Astrocyte (in vitro differentiated cells and primary cell): ENCODE data around the gene UNKL. TPM values are rescaled to one million over a fixed set of nuclear protein-coding genes. Genes with fewer than 3 reads are reported as not detected.

Experiments
- DNase-seq: peaks from one replicate; pipeline ENCODE4 v3.0.0-alpha.2; 2010; ENCODE audit warnings: low read depth
- FAIRE-seq: peaks from 2 replicates; lab custom pipeline; 2011; peaks lifted over from hg19 to GRCh38; lab: Jason Lieb, UNC
- H2AFZ ChIP-seq: 2 replicates; pipeline ENCODE4 v1.6.0; 2012; ENCODE audit warnings: low read depth, low read length, inconsistent platforms
- H3K27ac ChIP-seq: 2 replicates; pipeline ENCODE4 v1.5.1; 2011; ENCODE audit warnings: low read depth, low read length, inconsistent platforms
- H3K27me3 ChIP-seq: 2 replicates; pipeline ENCODE4 v1.6.0; 2011; ENCODE audit warnings: low read length, inconsistent platforms; ENCODE audit not compliant: insufficient read depth
- H3K36me3 ChIP-seq: 2 replicates; pipeline ENCODE4 v1.5.1; 2011; ENCODE audit warnings: low read length, inconsistent platforms; ENCODE audit not compliant: insufficient read depth
- H3K4me1 ChIP-seq: 2 replicates; pipeline ENCODE4 v1.5.1; 2011; ENCODE audit warnings: low read length, inconsistent platforms; ENCODE audit not compliant: insufficient read depth
- H3K4me2 ChIP-seq: 2 replicates; pipeline ENCODE4 v1.6.0; 2012; ENCODE audit warnings: low read length, inconsistent platforms
- H3K4me3 ChIP-seq: 2 replicates; pipeline ENCODE4 v1.5.1; 2011; ENCODE audit warnings: low read depth, mild to moderate bottlenecking, low read length, inconsistent platforms; ENCODE audit not compliant: insufficient read depth
- H3K79me2 ChIP-seq: 2 replicates; pipeline ENCODE4 v1.6.0; 2012; ENCODE audit warnings: mild to moderate bottlenecking, low read length, inconsistent platforms; ENCODE audit not compliant: insufficient read depth
- H3K9ac ChIP-seq: 2 replicates; pipeline ENCODE4 v1.6.0; 2012; ENCODE audit warnings: mild to moderate bottlenecking, low read length, inconsistent platforms
- H3K9me3 ChIP-seq: 2 replicates; pipeline ENCODE4 v1.5.1; 2012; ENCODE audit warnings: low read depth, mild to moderate bottlenecking, low read length, inconsistent platforms; ENCODE audit not compliant: insufficient read depth
- H4K20me1 ChIP-seq: 2 replicates; pipeline ENCODE4 v1.6.0; 2012; ENCODE audit warnings: low read length, inconsistent platforms; ENCODE audit not compliant: insufficient read depth
- H3K27ac Mint-ChIP-seq: one replicate; pipeline ENCODE4 v1.8.0; 2021; ENCODE audit warnings: mild to moderate bottlenecking, mixed read lengths; ENCODE audit not compliant: unreplicated experiment
- H3K27me3 Mint-ChIP-seq: one replicate; pipeline ENCODE4 v1.8.0; 2021; ENCODE audit warnings: low read depth, mixed read lengths; ENCODE audit not compliant: unreplicated experiment
- H3K36me3 Mint-ChIP-seq: one replicate; pipeline ENCODE4 v1.8.0; 2021; ENCODE audit warnings: low read depth, mixed read lengths; ENCODE audit not compliant: unreplicated experiment
- H3K4me1 Mint-ChIP-seq: one replicate; pipeline ENCODE4 v1.8.0; 2021; ENCODE audit warnings: low read depth, mixed read lengths; ENCODE audit not compliant: unreplicated experiment
- H3K4me3 Mint-ChIP-seq: one replicate; pipeline ENCODE4 v1.8.0; 2021; ENCODE audit warnings: mild to moderate bottlenecking, moderate library complexity, mixed read lengths; ENCODE audit not compliant: unreplicated experiment
- H3K9me3 Mint-ChIP-seq: one replicate; pipeline ENCODE4 v1.8.0; 2021; ENCODE audit warnings: mild to moderate bottlenecking, mixed read lengths; ENCODE audit not compliant: unreplicated experiment
- EZH2 ChIP-seq: IDR thresholded peaks from 2 replicates; pipeline ENCODE4 v1.6.1; 2012; ENCODE audit warnings: mild to moderate bottlenecking, low read length, inconsistent platforms; ENCODE audit not compliant: insufficient read depth
- total RNA-seq: library from RNA; stranded (reverse); gene quantifications from 2 replicates; pipeline ENCODE4 v1.2.1, GENCODE V29; 2021
- TF ChIP-seq, protein P1 (sequence below): IDR thresholded peaks from 2 replicates; pipeline ENCODE4 v1.5.1; 2011; ENCODE audit warnings: low read depth, mild to moderate bottlenecking, inconsistent platforms, low read length, moderate library complexity; ENCODE audit not compliant: insufficient read depth

UNKL gene
- total RNA-seq, 1 donor from 2014 or later = 10.7 TPM

DNA sequence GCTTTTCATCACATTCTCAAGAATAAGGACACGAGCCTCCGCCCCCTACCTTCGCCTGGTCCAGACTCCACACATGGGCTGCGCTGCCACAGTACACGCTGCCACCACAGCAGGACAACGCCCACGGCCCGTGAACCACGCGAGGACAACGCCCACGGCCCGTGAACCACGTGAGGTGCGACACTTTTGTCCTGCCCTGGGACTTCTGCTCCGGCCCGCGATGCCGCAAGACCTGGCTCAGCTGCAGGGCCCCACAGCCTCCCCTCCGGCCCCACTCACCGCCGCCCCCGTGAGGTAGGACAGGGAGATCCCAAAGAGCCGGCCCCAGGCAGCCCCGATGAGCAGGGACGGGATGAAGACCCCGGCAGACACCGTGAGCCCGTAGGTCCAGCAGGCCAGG is 35.7 kb upstream of the UNKL start:
- H4K20me1 ChIP-seq = no peaks in the 10 kb centered on the region
- Mint-ChIP-seq H3K4me3 (no peak overlapping the region), H3K36me3 (peaks cover 11% of the 10 kb centered on the region), H3K27ac (no peak overlapping the region), H3K27me3 (no peaks in the 10 kb centered on the region), H3K9me3 (no peaks in the 10 kb centered on the region), H3K4me1 (no peaks in the 10 kb centered on the region)
- H3K4me3 ChIP-seq = no peak overlapping the region
- no peak overlapping the region for H3K9ac ChIP-seq
- H3K4me2 ChIP-seq = no peak overlapping the region
- no peak for FAIRE-seq
- H3K79me2 ChIP-seq = no peaks in the 10 kb centered on the region
- H3K27me3 ChIP-seq = no peaks in the 10 kb centered on the region
- H3K4me1 ChIP-seq = no peaks in the 10 kb centered on the region
- no peak overlapping the region for H3K27ac ChIP-seq
- DNase-seq = no peak
- no peaks in the 10 kb centered on the region for H3K36me3 ChIP-seq
- no peak overlapping the region for H2AFZ ChIP-seq
- H3K9me3 ChIP-seq = no peaks in the 10 kb centered on the region
- no peak for TF ChIP-seq EZH2
- TF ChIP-seq, protein P1, sequence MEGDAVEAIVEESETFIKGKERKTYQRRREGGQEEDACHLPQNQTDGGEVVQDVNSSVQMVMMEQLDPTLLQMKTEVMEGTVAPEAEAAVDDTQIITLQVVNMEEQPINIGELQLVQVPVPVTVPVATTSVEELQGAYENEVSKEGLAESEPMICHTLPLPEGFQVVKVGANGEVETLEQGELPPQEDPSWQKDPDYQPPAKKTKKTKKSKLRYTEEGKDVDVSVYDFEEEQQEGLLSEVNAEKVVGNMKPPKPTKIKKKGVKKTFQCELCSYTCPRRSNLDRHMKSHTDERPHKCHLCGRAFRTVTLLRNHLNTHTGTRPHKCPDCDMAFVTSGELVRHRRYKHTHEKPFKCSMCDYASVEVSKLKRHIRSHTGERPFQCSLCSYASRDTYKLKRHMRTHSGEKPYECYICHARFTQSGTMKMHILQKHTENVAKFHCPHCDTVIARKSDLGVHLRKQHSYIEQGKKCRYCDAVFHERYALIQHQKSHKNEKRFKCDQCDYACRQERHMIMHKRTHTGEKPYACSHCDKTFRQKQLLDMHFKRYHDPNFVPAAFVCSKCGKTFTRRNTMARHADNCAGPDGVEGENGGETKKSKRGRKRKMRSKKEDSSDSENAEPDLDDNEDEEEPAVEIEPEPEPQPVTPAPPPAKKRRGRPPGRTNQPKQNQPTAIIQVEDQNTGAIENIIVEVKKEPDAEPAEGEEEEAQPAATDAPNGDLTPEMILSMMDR = no peak

DNA sequence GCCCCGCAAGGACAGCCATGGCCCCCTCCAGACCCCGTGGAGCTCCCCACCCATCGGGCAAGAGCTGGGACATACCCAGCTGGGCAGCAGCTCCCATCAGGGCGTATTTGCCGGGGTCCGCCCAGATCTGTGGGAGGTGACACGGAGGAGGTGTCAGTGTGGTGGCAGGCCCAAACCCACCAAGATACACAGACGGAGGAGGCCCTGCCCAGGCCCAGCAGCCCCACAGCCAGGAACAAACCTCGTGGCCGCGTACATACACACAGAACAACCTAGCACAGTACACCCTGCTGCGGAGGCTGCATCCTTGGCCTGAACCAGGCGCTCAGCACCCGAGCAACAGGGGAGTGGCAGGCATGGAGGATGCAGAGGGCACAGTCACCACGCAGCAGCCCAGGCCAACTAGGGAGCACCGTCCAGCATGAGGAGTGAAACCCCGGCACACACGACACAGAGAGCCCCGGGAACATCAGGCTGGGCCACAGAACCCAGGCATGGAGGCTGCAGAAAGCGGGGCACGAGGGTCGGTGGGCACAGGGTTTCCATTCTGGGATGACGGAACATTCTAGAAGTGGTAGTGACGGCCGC is 34.8 kb upstream of the UNKL start:
- Histone ChIP-seq H3K36me3 (no peaks in the 10 kb centered on the region), H3K4me2 (no peak overlapping the region), H3K27ac (no peak overlapping the region), H2AFZ (no peak overlapping the region), H3K9ac (no peak overlapping the region), H3K79me2 (no peaks in the 10 kb centered on the region), H4K20me1 (no peaks in the 10 kb centered on the region), H3K4me3 (no peak overlapping the region), H3K4me1 (no peaks in the 10 kb centered on the region), H3K9me3 (no peaks in the 10 kb centered on the region), H3K27me3 (no peaks in the 10 kb centered on the region)
- H3K4me1 Mint-ChIP-seq = no peaks in the 10 kb centered on the region
- H3K9me3 Mint-ChIP-seq = no peaks in the 10 kb centered on the region
- DNase-seq = no peak
- no peak for FAIRE-seq
- no peak overlapping the region for H3K27ac Mint-ChIP-seq
- no peak for TF ChIP-seq EZH2
- TF ChIP-seq, protein P1 = no peak
- H3K4me3 Mint-ChIP-seq = no peak overlapping the region
- no peaks in the 10 kb centered on the region for H3K27me3 Mint-ChIP-seq
- peaks cover 10% of the 10 kb centered on the region for H3K36me3 Mint-ChIP-seq

DNA sequence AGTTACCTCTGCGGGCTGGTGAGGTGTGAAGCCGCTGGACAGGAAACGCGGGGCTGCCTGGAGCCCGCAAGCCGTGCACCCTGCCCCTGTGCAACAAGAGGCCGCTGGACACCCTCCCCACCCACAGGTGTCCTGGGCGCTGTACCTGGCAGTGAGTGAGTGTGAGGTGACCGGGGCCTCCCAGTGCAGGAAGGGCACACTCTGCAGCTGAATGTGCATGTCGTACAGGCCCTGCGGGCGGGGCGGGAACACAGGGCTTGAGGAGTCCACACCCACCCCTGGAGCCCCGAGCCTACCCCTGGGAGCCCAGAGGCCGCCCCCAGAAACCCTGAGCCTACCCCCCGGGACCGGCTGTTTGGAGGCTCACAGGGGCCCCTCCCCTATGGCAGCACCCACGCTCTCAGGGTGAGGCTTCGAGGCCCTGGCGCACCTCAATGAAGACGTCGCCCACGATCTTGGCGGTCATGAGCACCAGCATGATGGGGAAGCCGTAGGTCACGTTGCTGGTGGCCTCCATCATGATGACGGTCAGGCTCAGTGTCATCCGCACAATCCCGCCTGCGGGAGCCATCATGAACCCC is 34.1 kb upstream of the UNKL start:
- no peak overlapping the region for H3K27ac ChIP-seq
- no peaks in the 10 kb centered on the region for H3K4me1 Mint-ChIP-seq
- TF ChIP-seq, protein P1 = no peak
- no peak for TF ChIP-seq EZH2
- H3K79me2 ChIP-seq = no peaks in the 10 kb centered on the region
- no peaks in the 10 kb centered on the region for H3K27me3 ChIP-seq
- no peaks in the 10 kb centered on the region for H3K27me3 Mint-ChIP-seq
- H3K9ac ChIP-seq = no peak overlapping the region
- H3K4me3 Mint-ChIP-seq = no peak overlapping the region
- H3K36me3 Mint-ChIP-seq = peaks cover 8% of the 10 kb centered on the region
- H3K4me3 ChIP-seq = no peak overlapping the region
- no peak overlapping the region for H2AFZ ChIP-seq
- H3K9me3 Mint-ChIP-seq = no peaks in the 10 kb centered on the region
- no peak for DNase-seq
- FAIRE-seq = no peak
- H3K4me2 ChIP-seq = no peak overlapping the region
- H4K20me1 ChIP-seq = no peaks in the 10 kb centered on the region
- no peak overlapping the region for H3K27ac Mint-ChIP-seq
- no peaks in the 10 kb centered on the region for H3K4me1 ChIP-seq
- H3K36me3 ChIP-seq = no peaks in the 10 kb centered on the region
- H3K9me3 ChIP-seq = no peaks in the 10 kb centered on the region
